CD4-positive, alpha-beta T cell (primary cell): ENCODE results near the gene CCDC126. TPM values are rescaled to one million over a fixed set of nuclear protein-coding genes. Genes with fewer than 3 reads are reported as not detected.

Experiments used
- ATAC-seq: fragments of 200-7000 bp; cut with Tn5 transposase; one replicate; pipeline ENCODE4 v1.10.0; 2022; ENCODE audit warnings: mild to moderate bottlenecking; ENCODE audit not compliant: poor library complexity
- CTCF ChIA-PET: fragments of 350-600 bp; sonication (Branson Sonifier 250); formaldehyde crosslinking; loops from one replicate; lab custom pipeline; 2021; ENCODE audit warnings: antibody characterized with exemption, inconsistent platforms; lab: Charles Lee
- POLR2A ChIA-PET: fragments of 350-600 bp; sonication (Branson Sonifier 250); formaldehyde crosslinking; loops from one replicate; lab custom pipeline; 2021; ENCODE audit warnings: antibody characterized with exemption, inconsistent platforms; lab: Charles Lee
- DNase-seq, 14 experiments: peaks; one replicate each; pipeline ENCODE4 v3.0.0-alpha.2; 2013 to 2020; ENCODE audit warnings: mixed read lengths in 2 of 14
- H3K27ac ChIP-seq, 2 donors: one replicate each; pipeline versions ENCODE4 v1.5.1 to v1.7.0; 2013; ENCODE audit warnings: low read length in 2 of 2, low read depth in 1 of 2, mild to moderate bottlenecking in 1 of 2
- H3K27me3 ChIP-seq, 2 experiments: 1 replicate in 1 of 2; 2 replicates in 1 of 2; pipeline versions ENCODE4 v1.6.1 to v1.7.0; 2013; ENCODE audit warnings: low read length in 2 of 2, control low read depth in 1 of 2, mild to moderate bottlenecking in 1 of 2, moderate library complexity in 1 of 2; ENCODE audit not compliant: insufficient read depth in 2 of 2, control insufficient read depth in 1 of 2
- H3K36me3 ChIP-seq: one replicate; pipeline ENCODE4 v1.6.1; 2013; ENCODE audit warnings: low read length, control low read depth; ENCODE audit not compliant: insufficient read depth
- H3K4me1 ChIP-seq: one replicate; pipeline ENCODE4 v1.6.1; 2013; ENCODE audit warnings: low read length, control low read depth; ENCODE audit not compliant: insufficient read depth
- H3K4me3 ChIP-seq: one replicate; pipeline ENCODE4 v1.5.1; 2013; ENCODE audit warnings: mild to moderate bottlenecking, low read length, moderate library complexity
- H3K9me3 ChIP-seq, 2 experiments: 1 replicate in 1 of 2; 2 replicates in 1 of 2; pipeline versions ENCODE4 v1.6.1 to v1.7.0; 2013; ENCODE audit warnings: low read length in 2 of 2, mild to moderate bottlenecking in 2 of 2, control low read depth in 1 of 2, moderate library complexity in 1 of 2; ENCODE audit not compliant: control insufficient read depth in 1 of 2, insufficient read depth in 1 of 2
- H3K27ac Mint-ChIP-seq: one replicate; pipeline ENCODE4 v1.8.0; 2020; ENCODE audit warnings: mixed read lengths
- H3K27me3 Mint-ChIP-seq: one replicate; pipeline ENCODE4 v1.8.0; 2021; ENCODE audit warnings: mixed read lengths
- H3K36me3 Mint-ChIP-seq: one replicate; pipeline ENCODE4 v1.8.0; 2021; ENCODE audit warnings: low read depth, mixed read lengths
- H3K4me1 Mint-ChIP-seq: one replicate; pipeline ENCODE4 v1.8.0; 2021; ENCODE audit warnings: low read depth, mixed read lengths
- H3K4me3 Mint-ChIP-seq: one replicate; pipeline ENCODE4 v1.8.0; 2020; ENCODE audit warnings: mild to moderate bottlenecking, mixed read lengths
- H3K9me3 Mint-ChIP-seq: one replicate; pipeline ENCODE4 v1.8.0; 2020; ENCODE audit warnings: mixed read lengths
- intact Hi-C, 2 experiments: fragments of 100-400 bp; cut with DNase I in 1 of 2; cut with micrococcal nuclease in 1 of 2; formaldehyde crosslinking; loops; one replicate each; pipeline versions ENCODE4 v1.15.1 to v1.9.0; 2023 to 2025; cut with DNase I, micrococcal nuclease
- total RNA-seq, 174 experiments: library from RNA in 2 of 174; stranded (reverse) in 2 of 174; gene quantifications; one replicate each; pipeline ENCODE4 v1.2.3 and lab custom pipeline; 2021 to 2026
- TF ChIP-seq, protein P1 (sequence below): fragments of 200-600 bp; IDR thresholded peaks from one replicate; pipeline ENCODE4 v1.8.0; 2022; ENCODE audit warnings: antibody characterized with exemption, mild to moderate bottlenecking

The CCDC126 gene
- total RNA-seq, 2 experiments from 2014 or later: 8.3 to 10.3 TPM

GRCh38 chr7:23604296-23604640, 7.1 kb downstream of the CCDC126 start:
- intact Hi-C loops: no loop called here
- Mint-ChIP-seq H3K27ac (no peak overlapping the region), H3K9me3 (no peaks in the 10 kb centered on the region), H3K27me3 (no peaks in the 10 kb centered on the region), H3K36me3 (peaks cover 21% of the 10 kb centered on the region), H3K4me3 (no peak overlapping the region), H3K4me1 (peaks cover 32% of the 10 kb centered on the region)
- CTCF ChIA-PET: no interaction called here
- no peak overlapping the region for H3K27ac ChIP-seq
- no peaks in the 10 kb centered on the region for H3K9me3 ChIP-seq
- no peaks in the 10 kb centered on the region for H3K27me3 ChIP-seq
- POLR2A ChIA-PET: no interaction called here
- peaks cover under 1% of the 10 kb centered on the region for H3K4me1 ChIP-seq
- TF ChIP-seq, protein P1, sequence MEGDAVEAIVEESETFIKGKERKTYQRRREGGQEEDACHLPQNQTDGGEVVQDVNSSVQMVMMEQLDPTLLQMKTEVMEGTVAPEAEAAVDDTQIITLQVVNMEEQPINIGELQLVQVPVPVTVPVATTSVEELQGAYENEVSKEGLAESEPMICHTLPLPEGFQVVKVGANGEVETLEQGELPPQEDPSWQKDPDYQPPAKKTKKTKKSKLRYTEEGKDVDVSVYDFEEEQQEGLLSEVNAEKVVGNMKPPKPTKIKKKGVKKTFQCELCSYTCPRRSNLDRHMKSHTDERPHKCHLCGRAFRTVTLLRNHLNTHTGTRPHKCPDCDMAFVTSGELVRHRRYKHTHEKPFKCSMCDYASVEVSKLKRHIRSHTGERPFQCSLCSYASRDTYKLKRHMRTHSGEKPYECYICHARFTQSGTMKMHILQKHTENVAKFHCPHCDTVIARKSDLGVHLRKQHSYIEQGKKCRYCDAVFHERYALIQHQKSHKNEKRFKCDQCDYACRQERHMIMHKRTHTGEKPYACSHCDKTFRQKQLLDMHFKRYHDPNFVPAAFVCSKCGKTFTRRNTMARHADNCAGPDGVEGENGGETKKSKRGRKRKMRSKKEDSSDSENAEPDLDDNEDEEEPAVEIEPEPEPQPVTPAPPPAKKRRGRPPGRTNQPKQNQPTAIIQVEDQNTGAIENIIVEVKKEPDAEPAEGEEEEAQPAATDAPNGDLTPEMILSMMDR: no peak
- H3K36me3 ChIP-seq: no peaks in the 10 kb centered on the region
- DNase-seq (no peak), ATAC-seq (no peak)
- H3K4me3 ChIP-seq: no peak overlapping the region

DNA sequence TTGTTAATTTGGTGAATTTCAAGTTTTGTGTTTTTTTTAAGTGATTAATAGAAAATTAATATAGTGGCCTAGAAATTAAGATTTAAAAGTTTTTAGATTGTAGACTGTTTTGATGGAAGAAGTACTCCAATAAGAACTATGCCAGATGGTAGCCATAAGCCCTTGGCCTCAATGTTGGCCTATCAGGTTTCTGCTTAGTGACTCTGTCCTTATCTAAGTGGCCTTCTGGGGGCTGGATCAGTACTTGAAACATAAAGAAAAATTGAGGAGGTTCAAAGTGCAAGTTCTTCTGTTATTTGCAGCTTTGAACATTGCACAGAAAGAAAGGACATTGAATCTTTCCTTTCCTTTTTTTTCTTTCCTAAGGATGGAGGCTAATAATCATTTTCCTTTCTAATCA, 9.9 kb downstream of the CCDC126 start:
- H3K4me3 Mint-ChIP-seq: no peak overlapping the region
- H3K36me3 Mint-ChIP-seq: peaks cover 37% of the 10 kb centered on the region
- H3K36me3 ChIP-seq: peaks cover 2% of the 10 kb centered on the region
- H3K27me3 Mint-ChIP-seq: no peaks in the 10 kb centered on the region
- H3K4me3 ChIP-seq: no peak overlapping the region
- TF ChIP-seq, protein P1: no peak
- H3K27ac Mint-ChIP-seq: no peak overlapping the region
- ATAC-seq (no peak), DNase-seq (no peak)
- ChIA-PET POLR2A (no interaction called here), CTCF (no interaction called here)
- intact Hi-C loops: no loop called here
- peaks cover 0 to 3% of the 10 kb centered on the region in 2 experiments for H3K9me3 ChIP-seq
- H3K27me3 ChIP-seq: no peaks in the 10 kb centered on the region
- no peaks in the 10 kb centered on the region for H3K4me1 ChIP-seq
- H3K9me3 Mint-ChIP-seq: no peaks in the 10 kb centered on the region
- H3K4me1 Mint-ChIP-seq: peaks cover 17% of the 10 kb centered on the region
- no peak overlapping the region for H3K27ac ChIP-seq

DNA sequence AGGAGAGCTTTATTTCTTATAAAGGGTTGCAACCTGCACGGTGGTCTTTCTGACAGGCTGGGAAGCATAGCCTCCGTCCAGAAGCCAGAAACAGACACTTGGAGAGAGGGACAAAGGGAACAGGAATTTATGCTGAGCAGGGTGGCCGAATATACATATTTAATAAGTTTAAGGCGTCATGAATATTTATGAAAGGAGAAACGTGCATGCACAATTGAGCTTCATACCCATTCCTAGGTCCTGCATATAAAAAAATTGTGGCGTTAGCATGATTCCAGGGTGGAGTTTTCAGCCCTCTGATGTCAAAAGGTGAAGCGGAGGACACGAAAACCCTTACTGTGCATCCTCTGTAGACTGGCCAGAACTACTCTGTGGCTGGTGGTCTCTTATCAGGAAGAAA, 10.7 kb downstream of the CCDC126 start:
- H3K4me3 Mint-ChIP-seq: no peak overlapping the region
- CTCF ChIA-PET: no interaction called here
- no peak overlapping the region for H3K27ac Mint-ChIP-seq

More for the DNA sequence above, 10.7 kb downstream of the CCDC126 start:
- Histone ChIP-seq H3K27me3 (no peaks in the 10 kb centered on the region), H3K27ac (no peak overlapping the region), H3K4me3 (no peak overlapping the region), H3K9me3 (peaks cover 0 to 3% of the 10 kb centered on the region in 2 experiments), H3K4me1 (no peaks in the 10 kb centered on the region), H3K36me3 (peaks cover 2% of the 10 kb centered on the region)
- Mint-ChIP-seq H3K9me3 (no peaks in the 10 kb centered on the region), H3K4me1 (peaks cover 10% of the 10 kb centered on the region), H3K36me3 (peaks cover 45% of the 10 kb centered on the region), H3K27me3 (no peaks in the 10 kb centered on the region)
- POLR2A ChIA-PET: no interaction called here
- ATAC-seq (no peak), DNase-seq (no peak)
- TF ChIP-seq, protein P1: no peak
- intact Hi-C loops: no loop called here
